ENCODE data around the gene CTXN2.

CTXN2 gene

GRCh38 chr15:48222627-48223026 is 31.2 kb downstream of the CTXN2 start:
- no peak for DNase-seq (ENCODE audit: low spot score)

DNA sequence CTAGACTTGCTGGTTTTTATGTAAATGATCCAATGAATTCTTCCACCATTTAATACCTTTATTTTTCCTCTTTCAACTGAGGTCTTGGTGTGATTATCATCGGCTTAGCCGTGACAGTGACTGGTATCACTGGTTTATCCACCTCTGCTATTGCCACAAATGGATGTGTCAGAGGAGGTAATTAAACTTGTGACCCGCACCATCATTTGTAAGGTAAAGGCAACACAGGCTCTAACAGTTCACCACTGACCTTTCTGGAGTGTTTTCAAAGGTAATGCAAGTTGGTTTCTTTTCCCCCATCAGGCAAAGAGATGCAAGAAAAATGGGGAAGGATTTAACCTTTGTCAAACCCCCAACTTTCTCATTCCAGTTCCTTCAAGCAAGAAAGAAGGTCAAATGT is 34.3 kb downstream of the CTXN2 start:
- no peak for DNase-seq (ENCODE audit: low spot score)

GRCh38 chr15:48230498-48230897 is 39.0 kb downstream of the CTXN2 start:
- no peak for DNase-seq (ENCODE audit: low spot score)

DNA sequence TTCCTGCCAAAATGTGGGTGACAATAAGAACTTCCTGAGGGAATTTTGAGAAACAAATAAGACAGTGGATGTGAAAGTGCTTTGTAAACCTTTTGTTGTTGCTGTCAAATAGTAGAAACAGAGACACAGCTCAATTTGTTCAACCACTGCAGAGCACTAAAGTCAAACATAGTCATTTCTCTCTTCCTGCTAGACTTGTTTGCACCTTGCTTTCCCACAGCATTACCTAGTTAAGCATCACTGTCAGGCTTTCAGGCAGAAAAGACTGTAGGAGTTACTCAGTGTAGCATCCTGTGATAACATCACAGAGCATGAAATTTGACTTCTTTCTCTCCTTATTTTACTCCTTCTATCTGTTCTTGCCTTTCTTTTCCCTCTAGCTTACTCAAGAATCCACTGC is 41.8 kb downstream of the CTXN2 start:
- no peak for DNase-seq (ENCODE audit: low spot score)

DNA sequence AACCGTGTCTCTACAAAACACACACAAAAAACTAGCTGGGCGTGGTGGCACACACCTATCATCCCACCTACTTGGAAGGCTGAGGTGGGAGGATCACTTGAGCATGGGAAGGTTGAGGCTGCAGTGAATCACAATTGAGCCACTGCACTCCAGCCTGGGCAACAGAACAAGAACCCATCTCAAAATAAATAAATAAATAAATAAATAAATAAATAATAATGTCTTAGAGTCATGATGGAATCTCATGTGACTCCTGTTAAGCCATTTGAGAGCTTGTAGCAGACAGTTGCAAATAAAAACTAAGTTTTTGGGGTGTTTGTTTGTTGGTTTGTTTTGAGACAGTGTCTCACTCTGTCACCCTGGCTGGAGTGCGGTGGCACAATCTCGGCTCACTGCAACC is 47.9 kb downstream of the CTXN2 start:
- DNase-seq (ENCODE audit: low spot score): no peak

DNA sequence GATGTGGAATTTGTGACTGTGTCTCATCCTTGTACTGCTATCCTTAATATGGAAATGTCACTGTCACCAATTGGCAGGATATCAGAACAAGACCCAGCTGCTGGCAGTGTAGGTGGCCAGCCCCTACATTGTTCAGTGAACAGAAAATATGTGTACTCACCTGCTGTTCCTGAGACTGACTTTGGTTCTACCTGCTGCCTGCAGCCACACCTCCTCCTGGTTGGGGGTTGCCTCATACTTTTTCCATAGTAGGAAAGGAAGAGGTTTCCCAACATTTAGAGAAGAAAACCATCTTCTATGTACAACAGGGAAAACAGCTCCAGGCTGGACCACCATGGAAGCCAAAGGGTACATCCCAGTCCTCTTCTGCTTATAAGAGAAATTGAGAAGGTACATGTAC is 50.5 kb downstream of the CTXN2 start:
- DNase-seq (ENCODE audit: low spot score): no peak

DNA sequence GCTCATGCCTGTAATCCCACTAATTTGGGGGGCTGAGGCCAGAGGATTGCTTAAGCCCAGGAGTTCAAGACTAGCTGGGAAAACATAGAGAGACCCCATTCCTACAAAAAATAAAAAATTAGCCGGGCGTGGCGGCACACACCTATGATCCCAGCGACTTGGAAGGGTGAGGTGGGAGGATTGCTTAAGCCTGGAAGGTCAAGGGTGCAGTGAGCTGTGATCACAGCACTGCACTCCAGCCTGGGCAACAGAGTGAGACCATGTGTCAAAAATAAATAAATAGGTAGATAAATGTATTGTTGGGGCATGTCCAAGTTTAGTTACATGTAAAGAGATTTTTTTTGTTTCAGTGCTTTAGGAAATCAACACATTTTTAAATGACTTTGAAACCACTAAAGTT is 51.1 kb downstream of the CTXN2 start:
- DNase-seq (ENCODE audit: low spot score): no peak

- peak; percentile 18 for DNase-seq (ENCODE audit: low spot score)
Measured at GRCh38 chr15:48244921-48245320, 53.5 kb downstream of the CTXN2 start.

- no peak for DNase-seq (ENCODE audit: low spot score)
Measured at GRCh38 chr15:48248414-48248813, 56.9 kb downstream of the CTXN2 start.

- DNase-seq (ENCODE audit: low spot score): peak; percentile 67
Measured at GRCh38 chr15:48250640-48251076, 59.2 kb downstream of the CTXN2 start.

DNA sequence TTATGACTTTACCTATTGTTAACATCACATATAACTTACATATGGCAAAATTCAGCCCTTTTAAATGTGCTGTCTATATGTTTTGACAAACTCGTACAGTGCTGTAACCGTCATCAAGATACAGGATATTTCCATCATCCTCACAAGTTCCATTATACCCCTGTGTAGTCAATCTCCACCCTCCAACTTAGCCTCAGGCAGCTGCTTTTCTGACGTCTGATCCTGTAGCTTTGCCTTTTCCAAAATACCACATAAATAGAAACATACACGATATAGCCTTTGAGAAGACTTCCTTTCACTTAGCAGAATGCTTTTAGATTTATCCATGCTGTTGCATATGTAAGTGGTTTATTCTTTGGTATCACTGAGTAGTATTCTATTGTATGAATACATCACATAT is 61.7 kb downstream of the CTXN2 start:
- no peak for DNase-seq (ENCODE audit: low spot score)

Measured in kidney tubule cell (primary cell).